Hematopoietic multipotent progenitor cell (in vitro differentiated cells): ENCODE data around the gene ARL3. TPM values are rescaled to one million over a fixed set of nuclear protein-coding genes. Genes with fewer than 3 reads are reported as not detected.
"Not testable (repeated sequence)": the region's sequence is repeated elsewhere in the genome, so short reads cannot be mapped to it uniquely, and the experiment has no call there.

Experiments used
- DNase-seq, 3 donors: peaks; one replicate each; pipeline ENCODE4 v3.0.0-alpha.2; 2011 to 2015; ENCODE audit warnings: low read depth in 2 of 3, low spot score in 2 of 3
- total RNA-seq: library from RNA; depleted of rRNA; stranded (reverse); fragments of >200 nt; gene quantifications from one replicate; pipeline ENCODE4 v1.2.3, GENCODE V29; 2012

ARL3 gene, protein sequence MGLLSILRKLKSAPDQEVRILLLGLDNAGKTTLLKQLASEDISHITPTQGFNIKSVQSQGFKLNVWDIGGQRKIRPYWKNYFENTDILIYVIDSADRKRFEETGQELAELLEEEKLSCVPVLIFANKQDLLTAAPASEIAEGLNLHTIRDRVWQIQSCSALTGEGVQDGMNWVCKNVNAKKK
- total RNA-seq: 1.1 TPM

DNA sequence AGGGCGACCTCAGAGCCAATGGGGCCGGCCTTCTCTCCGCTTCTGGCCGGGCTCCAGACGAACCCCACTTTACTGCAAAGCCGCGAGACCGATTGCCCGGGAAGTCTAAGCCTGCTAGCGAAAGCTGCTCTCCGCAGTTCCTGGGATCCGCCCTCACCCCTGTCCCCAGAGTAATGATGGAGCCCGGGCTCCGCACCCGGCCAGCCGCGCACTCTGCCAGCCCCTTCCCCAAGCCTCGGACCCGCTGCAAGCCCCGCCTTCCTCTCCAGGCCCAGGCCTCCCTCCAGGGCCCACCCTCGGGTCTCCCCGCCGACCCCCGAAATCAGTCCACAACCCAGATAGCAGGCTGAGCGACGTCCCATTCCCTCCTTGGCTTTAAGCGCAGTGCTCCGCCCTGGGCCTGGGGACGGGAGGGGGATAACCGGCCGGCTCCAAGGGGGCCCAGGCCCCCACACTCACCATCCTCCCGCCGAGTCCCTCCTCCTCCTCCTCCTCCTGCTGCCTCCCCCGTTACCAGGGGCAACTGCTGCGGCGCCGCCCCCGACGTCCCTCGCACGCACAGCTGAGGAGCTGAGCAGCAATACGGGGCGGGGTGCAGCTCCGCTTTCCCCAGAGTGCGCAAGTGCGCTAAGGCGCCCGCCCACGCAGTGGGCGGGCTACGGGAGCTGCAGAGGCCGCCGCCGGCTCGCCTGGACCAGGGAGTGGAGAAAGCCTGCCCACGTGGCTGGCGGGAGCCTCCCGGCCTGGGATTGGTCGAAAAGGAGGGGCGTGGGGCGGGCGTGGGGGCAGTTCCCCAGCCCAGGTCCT is at the start of gene ARL3:
Gene ARL3, minus strand, starts transcription at position 584 of the 807 bp plus-strand sequence. Its CDS starts 122 bp downstream, at position 462.
- DNase-seq: peak; percentile 83 to 98 (median 98)

DNA sequence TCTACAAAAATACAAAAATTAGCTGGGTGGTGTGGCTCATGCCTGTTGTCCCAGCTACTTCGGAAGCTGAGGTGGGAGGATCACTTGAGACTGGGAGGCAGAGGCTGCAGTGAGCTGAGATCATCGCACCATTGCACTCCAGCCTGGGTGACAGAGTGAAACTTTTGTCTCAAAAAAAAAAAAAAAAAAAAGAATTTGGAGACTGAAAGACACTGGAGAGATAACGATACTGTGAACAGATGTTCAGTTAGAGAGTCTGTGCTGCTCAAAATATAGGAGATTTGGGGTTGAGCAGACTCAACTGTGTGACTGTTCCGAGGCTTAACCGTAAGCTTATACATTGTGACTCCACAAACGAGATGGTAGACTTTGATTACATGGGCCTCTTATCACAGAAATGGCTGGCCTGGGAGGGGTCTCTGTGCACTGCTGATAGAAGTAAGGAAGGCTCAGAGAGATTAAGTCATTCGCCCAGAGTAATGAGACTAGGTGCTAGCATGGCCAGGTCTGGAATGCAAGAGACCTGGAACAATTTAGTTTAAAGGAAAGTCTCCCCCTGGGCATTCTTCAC is 48.9 kb upstream of the ARL3 start:
- DNase-seq: peak in 1 of 3 donors; percentile 14

DNA sequence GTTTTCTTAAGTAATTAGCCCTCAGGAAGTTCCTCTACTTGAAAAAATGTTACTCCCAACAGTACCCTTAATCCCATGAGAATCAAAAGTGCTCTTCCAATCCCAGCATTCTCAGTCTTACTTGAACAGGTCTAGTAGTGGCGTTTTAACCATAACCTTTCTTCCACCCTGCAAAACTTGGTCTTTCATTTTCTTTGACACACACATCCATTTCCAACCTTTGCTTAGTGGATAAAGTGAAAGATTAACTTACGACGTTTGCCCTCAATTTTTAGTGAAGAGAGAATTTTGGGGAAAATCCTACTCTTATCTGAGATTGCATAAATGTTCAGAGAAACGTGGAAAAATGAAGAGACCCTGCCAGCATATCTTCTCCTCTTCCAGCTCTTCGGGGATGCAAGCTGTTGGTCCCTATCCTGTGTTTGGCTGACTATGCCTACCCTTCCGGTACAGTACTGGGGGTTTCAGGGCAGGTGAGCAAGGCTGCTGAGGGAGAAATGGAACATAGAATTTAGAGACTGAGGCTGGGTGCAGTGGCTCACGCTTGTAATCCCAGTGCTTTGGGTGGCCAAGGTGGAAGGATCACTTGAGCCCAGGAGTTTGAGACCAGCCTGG is 48.3 kb upstream of the ARL3 start:
- no peak for DNase-seq

DNA sequence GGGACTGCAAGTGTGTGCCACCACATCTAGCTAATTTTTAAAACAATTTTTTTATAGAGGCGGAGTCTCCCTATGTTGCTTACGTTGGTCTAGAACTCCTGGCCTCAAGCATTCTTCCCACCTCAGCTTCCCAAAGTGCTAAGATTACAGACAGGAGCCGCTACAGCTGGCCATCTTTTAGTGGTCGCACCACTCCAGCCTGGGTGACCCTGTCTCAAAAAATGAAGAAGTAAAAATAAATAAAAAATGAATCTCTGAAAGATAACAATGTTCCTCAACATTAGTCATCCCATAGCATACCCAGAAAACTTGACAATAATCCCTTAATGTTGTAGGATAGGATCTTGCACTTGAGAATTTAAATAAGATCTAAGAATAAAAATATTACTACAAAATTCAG is 47.8 kb upstream of the ARL3 start:
- DNase-seq: no peak

DNA sequence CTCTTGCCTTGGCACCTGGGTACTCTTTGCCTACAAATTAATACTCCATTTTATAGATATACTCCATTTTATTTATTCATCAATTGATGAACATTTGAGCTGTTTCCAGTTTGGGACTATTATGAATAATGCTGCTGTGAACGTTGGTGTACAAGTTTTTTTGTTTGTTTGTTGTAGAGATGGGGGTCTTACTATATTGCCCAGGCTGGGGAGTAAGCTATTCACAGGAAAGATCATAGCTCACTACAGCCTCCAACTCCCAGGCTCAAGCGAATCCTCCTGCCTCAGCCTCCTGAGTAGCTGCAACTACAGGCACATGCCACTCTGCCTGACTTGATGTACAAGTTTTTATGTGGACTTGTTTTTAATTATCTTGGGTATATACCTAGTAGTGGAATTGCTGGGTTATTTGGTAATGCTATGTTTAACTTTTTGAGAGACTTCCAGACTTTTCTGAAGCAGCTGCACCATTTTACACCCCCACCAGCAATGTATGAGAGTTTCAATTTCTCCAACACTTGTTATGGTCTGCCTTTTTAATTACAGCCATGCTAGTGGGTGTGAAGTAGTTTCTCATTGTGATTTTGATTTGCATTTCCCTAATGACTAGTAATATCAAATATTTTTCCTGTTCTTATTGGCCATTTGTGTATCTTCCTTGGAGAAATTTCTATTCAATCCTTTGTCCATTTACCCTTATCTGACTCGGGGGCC is 45.5 kb upstream of the ARL3 start:
- DNase-seq: no peak

DNA sequence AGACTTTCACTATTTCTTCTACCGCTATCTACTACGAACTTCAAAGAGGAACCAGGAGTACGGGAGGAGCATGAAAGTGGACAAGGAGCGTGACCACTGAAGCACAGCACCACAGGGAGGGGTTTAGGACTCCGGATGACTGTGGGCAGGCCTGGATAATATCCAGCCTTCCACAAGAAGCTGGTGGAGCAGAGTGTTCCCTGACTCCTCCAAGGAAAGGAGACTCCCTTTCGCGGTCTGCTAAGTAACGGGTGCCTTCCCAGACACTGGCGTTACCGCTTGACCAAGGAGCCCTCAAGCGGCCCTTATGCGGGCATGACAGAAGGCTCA is 44.7 kb upstream of the ARL3 start:
- not testable (repeated sequence) for DNase-seq

DNA sequence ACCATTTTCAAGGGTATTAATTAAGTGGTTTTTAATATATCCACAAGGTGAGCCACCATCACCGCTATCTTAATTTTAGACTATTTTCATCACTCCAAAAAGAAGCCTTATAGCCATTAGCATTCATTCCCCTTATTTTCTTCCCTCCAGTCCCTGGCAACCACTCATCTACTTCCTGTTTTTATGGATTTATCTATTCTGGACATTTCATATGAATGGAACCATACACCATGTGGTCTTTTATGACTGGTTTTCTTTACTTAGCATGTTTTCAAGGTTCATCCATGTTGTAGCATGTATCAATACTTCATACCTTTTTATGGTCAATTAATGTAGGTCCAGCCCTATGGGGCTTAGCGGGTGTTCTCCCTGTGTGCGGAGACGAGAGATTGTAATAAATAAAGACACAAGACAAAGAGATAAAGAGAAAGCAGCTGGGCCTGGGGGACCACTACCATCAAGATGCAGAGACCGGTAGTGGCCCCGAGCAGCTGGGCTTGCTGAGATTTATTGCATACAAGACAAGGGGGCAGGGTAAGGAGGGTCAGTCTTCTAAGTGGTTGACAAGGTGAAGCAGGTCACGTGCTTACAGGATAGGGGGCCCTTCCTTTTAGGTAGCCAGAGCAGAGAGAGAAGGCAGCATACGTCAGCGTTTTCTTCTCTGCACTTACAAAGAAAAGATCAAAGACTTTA is 44.2 kb upstream of the ARL3 start:
- no peak for DNase-seq

DNA sequence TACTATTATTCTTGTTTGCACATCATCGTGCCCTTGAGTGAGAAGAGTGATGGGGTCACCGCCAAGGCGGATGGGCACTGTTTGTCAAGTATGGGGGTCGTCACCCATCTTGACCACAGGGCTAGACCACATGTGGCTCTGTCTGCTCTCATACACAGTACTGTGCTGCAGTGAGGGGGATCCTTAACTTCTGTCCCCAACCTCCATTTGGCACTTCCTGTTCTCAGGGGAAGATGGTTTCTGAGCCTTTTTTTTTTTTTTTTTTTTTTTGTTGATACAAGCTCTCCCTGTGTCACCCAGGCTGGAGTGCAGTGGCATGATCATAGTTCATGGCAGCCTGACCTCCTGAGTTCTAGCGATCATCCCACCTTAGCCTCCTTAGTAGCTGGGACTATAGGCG is 43.1 kb upstream of the ARL3 start:
- DNase-seq: no peak

DNA sequence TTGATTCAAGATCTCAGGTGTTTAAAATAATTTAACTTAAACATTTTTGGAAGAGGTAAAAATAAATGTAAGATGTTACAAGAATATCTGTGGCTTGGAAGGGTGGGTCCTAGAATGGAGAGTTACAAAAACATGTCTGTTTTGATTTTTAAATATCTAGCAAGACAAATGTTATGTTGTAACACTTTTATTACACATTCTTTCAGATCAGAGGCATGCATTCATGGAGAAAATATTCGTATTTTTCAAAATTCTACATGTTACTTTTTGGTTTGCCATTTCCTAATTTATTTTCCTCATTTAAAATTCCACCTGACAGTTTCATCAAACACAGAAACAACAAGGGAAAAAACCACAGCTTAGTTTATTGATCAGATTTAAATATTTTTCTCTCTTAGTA is 39.5 kb upstream of the ARL3 start:
- DNase-seq: no peak

DNA sequence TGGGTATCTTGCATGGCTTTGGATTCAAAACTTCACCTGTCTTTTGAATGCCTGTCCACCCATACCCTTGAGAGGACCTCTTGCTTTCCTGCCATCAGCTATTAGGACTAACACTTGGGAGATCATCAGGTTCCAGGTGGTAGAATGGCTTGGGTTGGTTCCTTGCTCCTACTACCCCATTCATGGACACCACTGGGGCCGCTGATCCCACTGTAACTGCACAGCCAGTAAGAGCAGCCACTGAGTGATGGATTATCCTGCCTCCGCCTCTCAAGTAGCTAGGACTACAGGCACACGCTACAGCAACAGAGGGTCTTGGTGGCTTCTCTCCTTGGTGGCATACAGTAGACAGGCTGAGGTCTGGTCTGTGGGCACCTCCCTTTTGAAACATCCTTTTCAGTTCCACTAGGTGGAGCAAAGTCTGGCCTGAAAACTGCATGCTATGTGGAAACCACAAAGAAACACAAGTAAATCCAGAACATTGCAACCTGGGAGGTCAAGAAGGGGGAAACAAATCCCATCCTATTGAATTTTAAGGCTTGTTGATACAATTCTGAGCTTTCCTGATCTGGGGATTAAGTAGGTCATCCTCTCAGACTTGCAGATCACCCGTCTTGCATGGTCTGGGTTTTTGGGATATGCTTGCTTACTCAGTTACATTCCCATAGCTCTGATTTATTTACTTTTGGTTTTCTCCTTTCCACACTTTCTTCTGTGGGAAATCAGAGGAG is 38.9 kb upstream of the ARL3 start:
- DNase-seq: peak in 2 of 3 donors; percentile 52 to 57

DNA sequence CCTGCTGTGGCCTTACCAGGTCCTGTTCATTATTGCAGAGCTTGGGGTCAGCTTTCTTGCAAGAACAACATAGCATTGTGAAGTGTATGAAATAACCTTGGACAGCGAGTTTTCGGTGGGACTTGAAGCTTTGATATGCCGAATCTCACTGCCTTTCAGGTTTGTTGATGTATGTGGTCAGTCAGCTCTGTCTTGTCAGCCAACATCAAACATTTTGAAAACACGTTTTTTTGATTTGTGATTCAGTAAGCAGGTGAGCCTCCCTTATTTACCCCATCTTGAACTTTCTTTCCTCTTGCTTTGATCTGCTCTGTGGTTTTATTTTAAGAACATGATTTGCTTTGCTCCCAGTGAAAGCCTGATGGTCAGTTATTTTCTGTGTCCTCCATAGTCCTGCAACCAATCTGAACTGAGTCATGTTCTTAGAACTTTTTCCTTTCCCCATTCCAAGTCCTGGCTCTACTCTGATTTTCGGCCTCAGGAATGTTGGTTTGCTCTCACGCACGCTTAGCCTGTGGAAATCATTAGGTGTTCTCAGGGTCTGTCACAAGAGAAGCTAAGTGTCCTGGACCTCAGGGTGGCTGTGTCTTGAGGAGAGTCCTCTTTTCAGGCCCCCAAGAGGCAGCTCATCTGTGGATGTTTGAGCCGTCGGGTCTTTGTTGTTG is 38.2 kb upstream of the ARL3 start:
- DNase-seq: no peak

DNA sequence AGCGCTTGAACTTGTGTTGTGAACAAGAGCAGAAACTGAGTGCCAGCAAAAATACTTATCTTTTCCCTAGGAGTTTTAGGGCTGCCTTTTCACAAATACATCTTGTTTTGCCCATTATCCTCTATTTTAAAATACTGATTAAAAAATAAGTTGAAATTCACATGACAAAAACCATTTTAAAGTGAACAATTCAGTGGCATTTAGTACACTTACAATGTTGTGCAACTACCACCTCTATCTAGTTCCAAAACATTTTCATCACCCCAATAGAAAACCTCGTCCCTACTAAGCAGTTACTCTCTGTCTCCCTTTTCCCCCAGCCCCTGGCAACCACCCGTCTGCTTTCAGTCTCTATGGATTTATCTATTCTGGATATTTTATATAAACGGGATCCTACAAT is 31.0 kb upstream of the ARL3 start:
- DNase-seq: no peak

DNA sequence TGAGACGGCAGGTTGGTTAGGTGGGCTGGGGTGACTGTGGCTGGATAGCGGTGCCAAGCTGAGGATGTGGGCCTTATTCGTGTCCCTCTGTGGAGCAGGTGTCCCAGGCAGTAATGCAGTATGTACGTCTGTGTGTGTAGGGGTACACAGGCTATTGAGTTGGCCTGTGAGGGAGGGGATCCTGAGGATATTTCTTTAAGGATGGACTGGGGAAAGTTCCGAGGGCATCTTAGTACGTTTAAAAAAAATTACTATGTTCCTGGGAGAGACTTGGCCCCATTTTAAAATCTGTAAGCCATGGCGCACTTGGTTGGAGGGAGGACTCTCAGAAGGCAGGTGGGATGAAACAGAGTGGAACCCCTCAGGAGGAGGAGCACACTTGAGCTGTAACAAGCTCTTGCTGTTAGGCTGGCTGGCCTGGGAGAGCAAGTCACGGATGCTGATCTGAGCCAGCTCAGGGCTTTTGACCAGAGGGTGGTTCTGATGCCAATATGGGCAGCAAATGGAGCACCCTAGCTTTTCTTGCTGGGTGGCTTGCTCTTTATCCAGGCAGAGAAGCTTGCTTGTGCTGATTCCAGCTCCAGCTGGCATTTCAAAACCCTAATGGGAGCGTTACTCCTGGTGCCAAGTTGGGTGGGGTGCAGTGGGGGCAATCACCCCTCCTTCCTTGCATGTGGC is 30.3 kb upstream of the ARL3 start:
- DNase-seq: peak in 1 of 3 donors; percentile 9

DNA sequence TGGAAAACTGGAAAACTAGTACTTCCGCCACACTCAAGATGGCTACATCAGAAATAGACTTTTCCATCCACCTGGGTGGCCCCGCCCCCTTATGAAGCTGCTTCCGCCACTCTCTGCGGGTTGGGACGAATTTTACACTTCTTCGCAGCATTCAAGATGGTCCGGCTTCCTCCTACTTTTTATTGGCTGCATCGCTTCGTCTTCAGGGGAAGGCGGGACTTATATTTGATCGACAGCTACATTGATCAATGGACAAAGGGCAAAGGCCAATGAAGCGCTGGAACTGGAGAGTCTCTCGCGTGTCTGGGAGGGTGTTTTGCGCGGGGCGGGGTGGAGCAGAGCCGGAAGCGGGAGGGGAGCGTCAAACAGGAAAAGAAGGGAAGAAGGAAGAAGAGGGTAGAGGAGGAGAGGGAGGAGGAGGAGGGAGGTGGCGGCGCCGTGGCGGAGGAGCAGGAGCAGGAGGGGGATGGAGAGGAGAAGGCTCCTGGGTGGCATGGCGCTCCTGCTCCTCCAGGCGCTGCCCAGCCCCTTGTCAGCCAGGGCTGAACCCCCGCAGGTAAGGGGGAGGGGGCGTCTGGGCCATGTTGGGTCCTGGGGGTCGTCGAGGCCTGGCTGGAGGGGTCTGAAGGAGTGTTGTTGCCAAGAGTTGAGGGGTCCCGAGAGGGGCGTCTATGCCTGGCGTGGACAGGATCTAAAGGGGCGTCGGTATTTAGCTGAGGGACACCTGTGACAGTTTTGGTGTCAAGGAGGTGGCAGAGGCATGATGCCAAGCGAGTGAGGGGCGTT is 29.6 kb upstream of the ARL3 start, which contains the start of gene WBP1L:
Gene WBP1L, plus strand, starts transcription at position 361 of the 786 bp plus-strand sequence. Its CDS starts 106 bp downstream, at position 467.
- DNase-seq: peak; percentile 88 to 99 (median 98)

DNA sequence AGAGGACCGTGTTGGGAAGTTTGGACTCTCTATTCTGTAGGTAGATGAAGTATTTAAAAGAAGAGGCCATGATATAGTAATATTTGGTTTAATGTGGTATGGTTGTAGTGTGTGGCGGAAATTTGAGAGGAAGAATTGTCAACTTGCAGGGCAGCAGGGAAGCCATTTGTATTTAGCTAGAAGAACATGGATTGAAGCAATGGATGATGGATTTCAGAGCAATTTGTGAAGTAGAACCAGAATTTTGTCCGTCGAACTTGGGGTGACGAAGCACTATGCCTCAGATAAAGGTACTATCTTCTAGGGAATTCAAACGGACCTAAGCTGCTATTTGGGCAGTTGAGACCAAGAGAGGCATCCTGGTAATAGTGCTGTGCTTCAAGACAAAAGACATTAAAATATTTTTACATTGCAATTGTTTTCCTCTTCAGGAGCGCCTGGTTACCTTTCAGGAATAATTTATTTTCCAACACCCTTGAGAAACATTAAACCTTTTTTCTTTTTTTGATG is 28.9 kb upstream of the ARL3 start:
- DNase-seq: no peak

DNA sequence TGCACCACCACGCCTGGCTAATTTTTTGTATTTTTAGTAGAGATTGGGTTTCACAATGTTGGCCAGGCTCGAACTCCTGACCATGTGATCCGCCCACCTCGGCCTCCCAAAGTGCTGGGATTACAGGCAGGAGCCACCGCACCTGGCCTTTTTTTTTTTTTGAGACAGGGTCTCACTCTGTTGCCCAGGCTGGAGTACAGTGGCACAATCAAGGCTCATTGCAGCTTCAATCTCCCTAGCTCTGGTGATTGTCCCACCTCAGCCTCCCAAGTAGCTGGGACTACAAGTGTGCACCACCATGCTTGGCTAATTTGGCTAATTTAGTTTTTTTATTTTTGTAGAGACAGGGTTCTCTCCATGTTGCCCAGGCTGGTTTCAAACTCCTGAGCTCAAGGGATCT is 28.1 kb upstream of the ARL3 start:
- DNase-seq: not testable (repeated sequence)

DNA sequence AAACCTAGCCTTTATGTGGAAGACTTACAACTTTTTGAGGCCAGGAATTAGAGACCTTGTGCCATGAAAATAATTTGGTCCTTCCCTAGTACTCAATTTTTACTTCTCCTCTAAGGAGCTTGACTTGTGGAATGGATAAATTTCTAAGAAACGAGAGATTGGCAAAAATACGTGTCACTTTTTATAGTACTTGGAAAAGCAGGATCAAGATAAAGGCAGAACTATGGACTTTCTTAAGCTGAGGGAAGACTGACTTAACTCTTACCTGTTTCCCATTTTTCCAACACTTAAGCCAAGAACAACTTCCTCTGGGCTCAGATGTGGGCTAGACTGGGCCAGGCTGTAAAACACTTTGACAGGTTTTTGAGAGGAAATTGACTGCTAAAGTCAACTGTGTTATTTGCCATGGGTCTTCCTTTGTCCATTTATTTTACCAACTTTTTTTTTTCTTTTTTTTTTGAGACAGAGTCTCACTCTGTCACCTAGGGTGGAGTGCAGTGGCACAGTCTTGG is 27.6 kb upstream of the ARL3 start:
- no peak for DNase-seq
